Fibroblast of upper back skin (primary cell): Measurements from ENCODE around the gene ZNF771.
"Not testable (repeated sequence)": the region's sequence is repeated elsewhere in the genome, so short reads cannot be mapped to it uniquely, and the experiment has no call there.

Experiments
- DNase-seq: peaks from one replicate; pipeline ENCODE4 v3.0.0-alpha.2; 2013

Gene ZNF771

DNA sequence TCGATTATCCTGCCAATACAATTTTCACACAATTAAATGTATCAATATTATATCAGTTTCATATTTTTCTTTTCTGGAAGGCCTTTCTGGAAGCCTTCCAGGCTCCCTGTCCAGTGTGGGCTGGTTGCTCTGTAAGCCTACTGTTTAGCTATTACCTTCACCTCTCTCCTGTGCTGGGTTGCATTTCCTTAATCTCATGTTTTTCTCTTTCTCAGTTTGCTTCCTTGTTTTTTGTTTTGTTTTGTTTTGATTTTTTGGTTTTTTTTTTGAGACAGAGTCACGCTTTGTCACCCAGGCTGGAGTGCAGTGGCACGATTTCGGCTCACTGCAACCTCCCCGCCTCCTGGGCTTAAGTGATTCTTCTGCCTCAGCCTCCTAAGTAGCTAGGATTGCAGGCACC lies 31.4 kb downstream of the ZNF771 start:
- no peak for DNase-seq

DNA sequence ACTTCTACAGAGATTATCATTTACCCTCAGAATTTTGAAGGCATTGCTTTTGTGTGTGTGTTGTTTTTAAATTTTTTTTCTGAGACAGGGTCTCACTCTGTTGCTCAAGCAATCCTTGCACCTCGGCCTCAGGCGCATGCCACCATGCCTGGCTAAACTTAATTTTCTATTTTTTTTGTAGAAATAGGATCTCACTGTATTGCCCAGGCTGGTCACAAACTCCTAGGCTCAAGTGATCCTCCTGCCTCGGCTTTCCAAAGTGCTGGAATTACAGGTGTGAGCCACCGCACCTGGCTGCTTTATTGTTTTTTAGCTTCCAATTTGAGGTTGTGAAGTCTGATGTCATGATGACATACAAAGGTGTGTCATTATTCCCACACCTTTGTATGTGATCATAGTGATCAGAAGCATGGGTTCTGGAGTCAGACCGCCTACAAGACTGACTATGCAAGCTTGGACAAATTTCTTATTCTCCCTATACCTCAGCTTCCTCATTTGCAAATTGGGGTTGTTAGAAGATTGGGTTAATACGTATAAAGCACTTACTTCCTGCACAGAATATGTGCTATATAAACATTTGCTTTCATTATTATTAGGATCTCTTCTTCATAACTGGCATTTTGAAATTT lies 32.4 kb downstream of the ZNF771 start:
- DNase-seq, result no peak

DNA sequence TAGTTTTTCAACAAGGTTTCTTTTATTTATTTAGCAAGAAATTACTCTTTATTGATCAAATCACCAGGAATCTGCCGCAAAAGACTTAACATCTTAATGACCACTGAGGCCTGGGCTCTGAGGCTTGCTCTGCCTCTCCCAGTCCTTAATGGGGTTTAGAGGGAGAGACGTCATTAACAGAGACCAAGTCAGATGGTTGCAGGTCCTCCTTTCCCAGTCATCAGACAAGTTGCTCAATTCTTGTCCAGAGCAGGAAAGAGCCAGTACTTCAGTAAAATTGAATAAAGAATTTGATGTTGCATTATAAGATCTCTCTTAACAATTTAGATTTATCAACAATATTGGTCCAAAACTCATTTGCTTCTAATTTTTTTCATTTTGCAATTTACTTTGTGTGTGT lies 36.2 kb downstream of the ZNF771 start:
- no peak for DNase-seq

DNA sequence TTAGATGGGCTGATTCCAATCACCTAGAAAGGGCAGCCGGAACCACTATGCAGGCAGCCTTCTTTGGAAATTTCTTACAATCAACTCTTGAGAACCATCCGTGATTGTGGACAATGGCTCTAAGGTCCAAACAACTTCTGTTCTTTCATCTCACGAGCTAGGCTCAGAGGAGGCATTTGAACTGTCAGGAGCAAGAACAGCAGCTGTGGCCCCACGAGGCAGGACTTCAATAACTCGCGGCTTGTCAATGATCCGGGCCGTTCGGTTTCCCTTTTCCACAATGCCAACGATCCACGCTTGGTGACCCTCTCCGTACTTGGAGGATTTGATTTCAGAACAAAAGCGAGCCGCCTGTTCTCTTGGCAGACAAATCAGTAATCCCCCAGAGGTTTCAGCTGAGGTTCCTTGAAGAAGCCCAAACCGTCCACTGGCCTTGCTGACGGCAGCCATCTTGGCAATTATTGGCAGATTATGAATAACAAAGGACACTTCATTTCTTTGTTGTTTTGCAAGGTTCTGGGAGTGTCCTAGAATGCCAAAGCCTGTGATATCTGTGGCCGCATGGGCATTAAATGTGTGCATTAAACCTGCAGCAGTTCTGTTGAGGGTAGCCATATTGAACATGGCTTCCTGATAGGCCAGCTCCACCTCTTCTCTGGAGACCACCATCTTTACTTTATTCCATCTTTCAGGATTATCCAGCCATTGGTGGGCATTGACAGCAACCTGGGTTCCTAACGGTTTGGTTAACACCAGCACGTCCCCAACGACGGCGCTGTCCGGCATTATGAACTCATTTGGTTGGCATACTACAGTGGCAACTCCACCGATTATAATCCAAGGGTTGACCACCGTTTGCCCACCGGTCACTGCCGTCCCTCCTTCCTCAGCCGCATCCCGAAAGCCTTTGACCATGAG lies 37.1 kb downstream of the ZNF771 start:
- no peak for DNase-seq

DNA sequence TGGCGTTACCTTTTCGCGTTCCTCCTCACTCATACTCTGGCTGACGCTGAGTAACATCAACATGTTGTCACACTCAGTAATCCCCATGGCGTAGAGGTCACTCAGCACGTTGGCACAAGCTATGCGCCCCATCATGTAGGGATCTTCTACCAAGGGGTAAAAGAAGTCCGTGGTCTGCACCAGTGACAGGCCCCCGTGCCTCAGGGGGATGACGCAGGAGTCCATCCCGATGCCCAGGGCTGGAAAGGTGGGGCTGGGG lies 37.7 kb downstream of the ZNF771 start:
- DNase-seq, result no peak

DNA sequence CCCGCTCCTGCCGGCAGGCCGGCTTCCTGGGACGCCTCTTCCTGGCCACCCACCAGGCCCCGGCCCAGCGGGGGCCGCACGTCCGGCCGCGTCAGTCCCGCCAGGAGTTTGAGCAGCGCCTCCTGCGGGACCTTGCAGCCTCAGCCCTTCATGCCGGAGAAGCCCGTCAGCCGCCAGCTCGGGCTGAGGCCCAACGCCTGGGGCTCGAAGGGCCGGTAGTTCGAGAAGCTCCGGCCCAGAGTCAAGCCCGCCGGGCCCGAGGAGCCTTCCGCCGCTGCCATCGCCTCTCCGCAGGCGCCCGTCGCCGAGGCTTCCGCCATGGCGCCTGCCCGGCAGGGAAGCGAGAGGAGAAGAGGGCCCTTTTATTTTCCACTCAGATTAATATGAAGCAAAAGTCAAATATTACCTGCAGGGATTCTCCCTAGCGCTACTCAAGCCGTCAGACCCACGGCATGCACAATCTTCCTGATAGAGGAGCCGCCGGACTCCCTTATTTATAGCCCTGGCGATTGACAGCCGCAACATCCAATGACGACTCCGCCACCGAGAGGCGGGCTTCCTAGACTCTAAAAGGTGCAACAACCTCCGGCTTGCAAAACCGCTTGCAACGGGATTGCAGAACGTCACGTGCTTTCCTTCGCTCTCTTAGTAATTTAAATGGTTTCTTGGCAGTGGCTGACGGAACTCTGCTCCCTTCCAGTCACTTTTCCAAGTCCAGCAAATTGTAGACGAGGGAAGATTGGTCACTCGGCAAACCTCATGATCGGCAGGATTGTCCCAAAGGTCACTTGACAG lies 38.2 kb downstream of the ZNF771 start, which contains the start of gene SEPHS2:
Gene SEPHS2, minus strand, starts transcription at position 467 of the 795 bp plus-strand sequence. Its CDS starts 147 bp downstream, at position 320.
- DNase-seq, result peak; percentile 98

DNA sequence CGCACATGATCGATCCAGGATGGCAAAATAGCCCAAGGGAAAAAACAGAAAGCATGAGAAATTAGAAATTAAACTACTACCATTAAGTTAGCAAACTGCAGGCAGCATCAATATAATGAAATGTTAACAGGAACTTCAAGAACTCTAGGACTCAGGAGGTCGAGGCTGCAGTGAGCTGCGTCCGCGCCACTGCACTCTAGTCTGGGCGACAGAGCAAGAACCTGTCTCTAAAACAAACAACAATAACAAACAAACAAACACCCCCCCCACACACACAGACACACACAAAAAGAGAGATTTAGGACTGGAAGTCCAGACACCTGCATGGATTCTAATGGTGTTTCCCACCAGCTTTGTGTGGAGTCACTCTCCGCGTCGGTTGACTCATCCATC lies 38.8 kb downstream of the ZNF771 start:
- DNase-seq, result no peak

DNA sequence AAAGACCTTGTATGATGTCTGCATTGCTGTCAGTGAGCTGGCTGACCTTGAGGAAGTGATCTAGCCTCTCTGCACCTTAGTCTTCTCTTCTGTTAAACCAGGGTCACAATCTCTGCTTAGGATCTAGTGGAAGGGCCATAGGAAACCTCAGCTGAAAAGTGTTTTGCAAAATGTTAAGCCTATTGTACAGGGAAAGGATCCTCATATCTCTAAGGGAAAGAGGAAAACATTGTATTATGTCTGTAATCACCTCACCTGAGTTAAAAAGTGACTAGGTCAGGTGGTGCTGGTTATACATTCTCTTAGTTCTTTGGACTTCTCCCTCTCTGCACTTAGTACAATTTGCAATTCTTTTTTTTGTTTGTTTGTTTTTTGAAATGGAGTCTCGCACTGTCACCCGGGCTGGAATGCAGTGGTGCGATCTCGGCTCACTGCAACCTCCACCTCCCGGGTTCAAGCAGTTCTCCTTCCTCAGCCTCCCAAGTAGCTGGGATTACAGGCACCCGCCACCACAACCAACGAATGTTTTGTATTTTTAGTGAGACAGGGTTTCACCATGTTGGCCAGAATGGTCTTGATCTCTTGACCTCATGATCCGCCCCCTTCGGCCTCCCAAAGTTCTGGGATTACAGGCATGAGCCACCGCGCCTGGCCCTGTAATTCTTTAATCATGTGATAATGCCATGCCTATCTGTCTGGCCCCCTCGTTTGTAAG lies 40.3 kb downstream of the ZNF771 start:
- DNase-seq, result no peak

DNA sequence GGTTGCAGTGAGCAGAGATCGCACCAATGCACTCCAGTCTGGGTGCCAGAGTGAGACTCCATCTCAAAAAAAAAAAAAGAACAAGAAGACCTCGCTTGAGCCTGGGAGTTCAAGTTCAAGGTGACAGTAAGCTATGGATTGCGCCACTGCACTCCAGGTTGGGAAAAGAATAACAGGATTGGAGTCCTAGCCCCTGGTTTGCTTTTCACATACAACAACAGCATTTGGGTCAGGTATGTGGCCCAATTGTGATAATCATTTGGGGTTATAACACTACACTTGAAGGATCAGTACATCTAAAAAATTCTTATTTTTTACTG lies 41.7 kb downstream of the ZNF771 start:
- no peak for DNase-seq

DNA sequence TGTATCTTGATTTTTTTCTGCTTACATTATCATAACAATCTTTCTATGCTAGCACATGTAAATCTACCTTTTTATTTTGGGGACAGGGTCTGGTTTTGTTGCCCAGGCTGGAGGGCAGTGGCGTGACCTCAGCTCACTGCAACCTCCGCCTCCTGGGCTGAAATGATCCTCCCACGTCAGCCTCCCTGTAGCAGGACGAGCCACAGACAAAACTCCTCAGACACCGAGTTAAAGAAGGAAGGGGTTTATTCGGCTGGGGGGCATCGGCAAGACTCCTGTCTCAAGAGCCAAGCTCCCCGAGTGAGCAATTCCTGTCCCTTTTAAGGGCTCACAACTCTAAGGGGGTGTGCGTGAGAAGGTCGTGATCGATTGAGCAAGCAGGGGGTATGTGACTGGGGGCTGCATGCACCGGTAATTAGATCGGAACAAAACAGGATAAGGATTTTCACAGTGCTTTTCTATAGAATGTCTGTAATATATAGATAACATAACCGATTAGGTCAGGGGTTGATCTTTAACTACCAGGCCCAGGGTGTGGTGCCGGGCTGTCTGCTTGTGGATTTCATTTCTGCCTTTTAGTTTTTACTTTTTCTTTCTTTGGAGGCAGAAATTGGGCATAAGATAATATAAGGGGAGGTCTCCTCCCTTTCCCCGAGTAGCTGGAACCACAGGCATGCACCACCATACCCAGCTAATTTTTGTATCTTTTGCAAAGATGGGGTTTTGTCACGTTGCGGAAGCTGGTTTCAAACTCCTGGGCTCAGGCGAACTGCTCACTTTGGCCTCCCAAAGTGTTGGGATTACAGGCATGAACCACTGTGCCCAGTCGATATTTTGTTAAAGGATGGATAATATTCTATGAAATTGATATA lies 45.5 kb downstream of the ZNF771 start:
- DNase-seq, result not testable (repeated sequence)

DNA sequence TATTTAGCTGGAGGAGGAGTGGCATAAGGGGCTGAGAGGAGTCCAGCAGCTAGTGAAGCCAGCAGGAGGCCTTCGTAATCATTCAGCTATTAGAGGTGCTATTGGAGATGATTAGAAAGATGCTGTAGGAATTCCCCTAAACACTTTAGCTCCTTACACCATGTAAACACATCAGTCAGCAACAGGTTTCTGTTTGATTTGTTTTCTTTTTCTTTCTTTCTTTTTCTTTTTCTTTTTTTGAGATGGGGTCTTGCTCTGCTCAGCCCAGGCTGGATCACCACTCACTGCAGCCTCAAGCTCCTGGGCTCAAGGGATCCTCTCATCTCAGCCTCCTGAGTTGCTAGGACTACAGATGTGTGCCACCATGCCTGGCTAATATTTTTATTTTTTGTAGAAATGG lies 48.9 kb downstream of the ZNF771 start:
- no peak for DNase-seq

DNA sequence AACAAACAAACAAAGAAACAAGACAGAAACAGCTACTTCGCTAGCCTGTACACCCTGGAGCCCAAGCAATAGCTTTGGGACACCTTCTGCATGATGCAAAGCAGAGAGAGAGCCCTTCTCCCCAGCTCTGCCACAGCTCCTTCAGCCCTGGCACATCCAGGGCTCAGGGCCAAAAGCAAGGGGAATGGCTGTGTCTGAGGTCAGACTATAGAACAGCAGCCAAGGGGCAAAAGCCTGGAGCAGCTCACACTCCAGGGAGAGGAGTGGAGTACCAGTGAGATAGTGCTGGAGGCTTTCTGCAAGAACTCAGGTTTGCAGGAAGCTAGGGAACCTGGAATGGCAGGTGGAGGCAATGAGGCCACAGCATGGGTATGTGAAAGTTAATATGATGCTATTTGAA lies 49.9 kb downstream of the ZNF771 start:
- DNase-seq, result no peak

DNA sequence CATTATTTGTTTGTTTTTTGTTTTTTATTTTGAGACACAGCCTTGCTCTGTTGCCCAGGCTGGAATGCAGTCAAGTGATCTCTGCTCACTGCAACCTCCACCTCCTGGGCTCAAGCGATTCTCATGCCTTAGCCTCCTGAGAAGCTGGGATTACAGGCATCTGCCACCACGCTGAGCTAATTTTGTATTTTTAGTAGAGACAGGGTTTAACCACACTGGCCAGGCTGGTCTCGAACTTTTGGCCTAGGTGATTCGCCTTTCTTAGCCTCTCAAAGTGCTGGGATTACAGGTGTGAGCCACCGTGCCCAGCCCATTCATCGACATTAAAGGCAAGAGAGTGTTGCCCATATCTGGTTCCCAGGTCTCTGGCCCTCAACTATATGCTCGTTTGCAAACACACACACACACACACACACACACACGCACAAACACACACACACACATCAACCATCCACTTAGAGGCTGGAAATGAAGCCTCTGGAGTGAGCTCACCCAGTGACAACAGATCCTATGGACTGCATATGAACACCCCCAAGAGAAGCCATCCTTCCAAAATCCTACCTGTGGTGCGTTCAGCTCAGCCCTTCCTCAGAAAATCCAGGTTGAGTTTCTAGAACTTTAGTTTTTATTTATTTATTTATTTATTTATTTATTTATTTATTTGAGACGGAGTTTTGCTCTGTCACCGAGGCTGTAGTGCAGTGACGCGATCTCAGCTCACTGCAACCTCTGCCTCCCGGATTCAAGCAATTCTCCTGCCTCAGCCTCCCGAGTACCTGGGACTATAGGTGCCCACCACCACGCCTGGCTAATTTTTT lies 50.5 kb downstream of the ZNF771 start:
- no peak for DNase-seq

DNA sequence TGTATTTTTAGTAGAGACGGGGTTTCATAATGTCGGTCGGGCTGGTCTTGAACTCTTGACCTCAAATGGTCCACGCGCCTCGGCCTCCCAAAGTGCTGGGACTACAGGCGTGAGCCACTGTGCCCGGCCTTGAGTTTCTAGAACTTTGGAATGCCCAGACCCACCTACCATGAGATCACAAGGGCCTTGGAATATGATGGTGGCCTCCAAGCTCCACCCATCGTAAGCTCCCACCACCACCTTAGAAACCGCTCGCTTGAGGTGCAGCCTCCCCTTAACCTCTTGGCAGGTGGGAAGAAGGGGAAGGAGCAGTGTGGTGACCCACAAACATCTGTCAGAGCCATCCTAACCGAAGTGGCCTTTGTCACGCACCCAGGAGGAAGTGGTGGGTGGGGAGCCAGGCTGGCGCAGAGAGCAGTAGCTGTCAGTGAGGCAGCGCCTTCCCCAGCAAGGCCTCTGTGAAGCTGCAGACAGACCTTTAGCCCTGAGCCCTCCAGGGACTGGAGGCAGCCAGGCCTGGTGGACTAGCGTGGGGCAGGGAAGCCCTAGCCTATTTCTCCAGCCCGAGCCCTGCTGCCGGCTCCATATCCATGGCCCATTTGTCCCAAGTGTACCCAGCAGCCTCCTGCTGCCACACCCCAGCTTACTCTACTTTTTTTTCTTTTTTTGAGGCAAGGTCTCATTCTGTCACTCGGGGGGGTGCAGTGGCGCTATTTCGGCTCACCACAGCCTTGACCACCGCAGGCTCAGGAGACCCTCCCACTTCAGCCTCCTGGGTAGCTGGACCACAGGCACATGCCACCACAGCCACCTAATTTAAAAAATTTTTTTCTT lies 51.4 kb downstream of the ZNF771 start:
- no peak for DNase-seq

DNA sequence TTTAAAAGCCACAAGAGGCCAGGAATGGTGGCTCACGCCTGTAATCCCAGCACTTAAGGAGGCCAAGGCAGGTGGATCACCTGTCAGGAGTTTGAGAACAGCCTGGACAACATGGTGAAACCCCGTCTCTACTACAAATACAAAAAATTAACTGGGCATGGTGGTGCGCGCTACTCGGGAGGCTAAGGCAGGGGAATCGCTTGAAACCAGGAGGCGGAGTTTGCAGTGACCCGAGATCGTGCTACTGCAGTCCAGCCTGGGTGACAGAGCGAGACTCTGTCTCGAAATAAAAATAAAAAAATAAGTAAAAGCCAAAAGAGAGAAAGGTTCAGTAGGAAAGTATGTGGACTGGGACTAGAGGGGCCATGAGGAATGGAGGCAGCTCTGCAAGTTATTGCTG lies 52.0 kb downstream of the ZNF771 start:
- no peak for DNase-seq

DNA sequence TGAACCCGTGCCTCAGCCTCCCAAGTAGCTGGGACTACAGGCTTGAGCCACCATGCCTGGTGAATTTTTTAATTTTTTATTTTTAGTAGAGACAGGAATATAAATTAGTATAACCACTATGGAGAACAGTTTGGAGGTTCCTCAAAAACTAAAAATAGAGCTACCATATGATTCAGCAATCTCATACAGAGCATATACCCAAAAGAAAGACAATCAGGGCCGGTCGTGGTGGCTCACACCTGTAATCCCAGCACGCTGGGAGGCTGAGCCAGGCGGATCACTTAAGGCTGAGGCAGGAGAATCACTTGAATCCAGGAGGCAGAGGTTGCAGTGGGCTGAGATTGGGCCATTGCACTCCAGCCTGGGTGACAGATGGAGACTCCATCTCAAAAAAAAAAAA lies 54.0 kb downstream of the ZNF771 start:
- not testable (repeated sequence) for DNase-seq

DNA sequence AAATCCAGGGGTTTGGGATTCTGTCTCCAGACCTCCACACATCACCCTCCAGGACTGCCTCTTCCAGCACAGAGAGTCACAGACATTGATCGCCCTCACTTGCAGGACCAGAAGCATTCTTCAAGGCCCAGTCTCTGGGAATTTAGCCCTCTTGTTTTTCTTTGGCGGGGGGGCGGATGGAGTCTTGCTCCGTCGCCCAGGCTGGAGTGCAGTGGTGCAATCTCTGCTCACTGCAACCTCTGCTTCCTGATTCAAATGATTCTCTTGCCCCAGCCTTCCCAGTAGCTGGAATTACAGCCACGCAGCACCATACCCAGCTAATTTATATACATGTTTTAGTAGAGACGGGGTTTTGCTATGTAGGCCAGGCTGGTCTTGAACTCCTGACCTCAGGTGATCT lies 56.7 kb downstream of the ZNF771 start:
- DNase-seq, result no peak
